NCI-H146 (cell line): ENCODE results near the gene ALDH1L1.
"Not testable (repeated sequence)": the region's sequence is repeated elsewhere in the genome, so short reads cannot be mapped to it uniquely, and the experiment has no call there.

Source experiments
- DNase-seq: peaks from one replicate; lab custom pipeline; 2025; lab: John Stamatoyannopoulos, UW

The ALDH1L1 gene

GRCh38 chr3:126104742-126105605 lies 75.4 kb downstream of the ALDH1L1 start:
- no peak for DNase-seq

GRCh38 chr3:126104028-126104635 lies 76.3 kb downstream of the ALDH1L1 start:
- no peak for DNase-seq

- no peak for DNase-seq
Measured at GRCh38 chr3:126103121-126104027, 77.0 kb downstream of the ALDH1L1 start.

GRCh38 chr3:126102530-126102951 lies 77.8 kb downstream of the ALDH1L1 start:
- no peak for DNase-seq

- DNase-seq: no peak
Measured at GRCh38 chr3:126102011-126102410, 78.4 kb downstream of the ALDH1L1 start.

- DNase-seq: no peak
Measured at GRCh38 chr3:126101521-126101982, 78.8 kb downstream of the ALDH1L1 start.

- no peak for DNase-seq
Measured at GRCh38 chr3:126100634-126101301, 79.6 kb downstream of the ALDH1L1 start.

GRCh38 chr3:126100269-126100633 lies 80.1 kb downstream of the ALDH1L1 start:
- no peak for DNase-seq

- DNase-seq: no peak
Measured at GRCh38 chr3:126098391-126098858, 82.0 kb downstream of the ALDH1L1 start.

- DNase-seq: no peak
Measured at GRCh38 chr3:126097801-126098200, 82.6 kb downstream of the ALDH1L1 start.

- not testable (repeated sequence) for DNase-seq
Measured at GRCh38 chr3:126096274-126096673, 84.1 kb downstream of the ALDH1L1 start.

- not testable (repeated sequence) for DNase-seq
Measured at GRCh38 chr3:126092128-126092527, 88.3 kb downstream of the ALDH1L1 start.

GRCh38 chr3:126087552-126088175 lies 92.7 kb downstream of the ALDH1L1 start:
- DNase-seq: no peak

GRCh38 chr3:126085841-126086240 lies 94.5 kb downstream of the ALDH1L1 start:
- no peak for DNase-seq

GRCh38 chr3:126085276-126085675 lies 95.1 kb downstream of the ALDH1L1 start:
- no peak for DNase-seq

- DNase-seq: no peak
Measured at GRCh38 chr3:126084768-126085180, 95.6 kb downstream of the ALDH1L1 start.

GRCh38 chr3:126083913-126084767 lies 96.2 kb downstream of the ALDH1L1 start, which contains the start of gene SLC41A3:
TSS of gene SLC41A3 (minus strand) at chr3:126084124. CDS start at chr3:126068219, 15,905 bp downstream.
- DNase-seq: peak; percentile 94

- peak; percentile 87 for DNase-seq
Measured at GRCh38 chr3:126083511-126083912, 96.9 kb downstream of the ALDH1L1 start.

GRCh38 chr3:126083138-126083445 lies 97.3 kb downstream of the ALDH1L1 start:
- DNase-seq: peak; percentile 29
